ENCODE measurements around the gene USP21.

DNA sequence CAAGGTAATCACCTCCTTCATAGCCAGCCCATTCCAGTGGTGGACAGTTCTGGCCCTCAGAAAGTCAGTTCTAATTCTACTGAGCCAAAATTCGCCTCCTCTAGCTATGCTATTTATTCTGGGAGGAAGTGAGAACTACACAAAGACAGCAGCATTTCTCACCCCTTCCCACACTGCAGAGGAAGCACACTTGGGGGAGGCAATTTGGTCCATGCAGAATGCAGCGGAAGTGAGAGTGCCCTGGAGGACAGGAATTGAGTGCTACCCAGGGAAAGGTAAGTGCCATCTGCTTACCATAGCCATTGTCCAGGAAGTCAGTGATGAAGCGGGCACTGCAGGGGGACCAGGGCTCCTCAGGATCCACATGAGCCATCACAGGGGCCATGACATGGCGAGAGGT lies 35.9 kb downstream of the USP21 start:
- TF ChIP-seq EZH2 (IDR thresholded peaks at IDR 0.05; ENCODE audit: low read length): no peak
- TF ChIP-seq CTCF (optimal IDR thresholded peaks at IDR 0.05 in 1 of 3, IDR thresholded peaks at IDR 0.05 in 1 of 3, conservative IDR thresholded peaks at IDR 0.05 in 1 of 3; ENCODE audit: extremely low read depth in 1 of 3, insufficient read depth in 2 of 3, low read length in 3 of 3): no peak
